Measurements from ENCODE around the gene RPA3. TPM values are rescaled to one million over a fixed set of nuclear protein-coding genes. Genes with fewer than 3 reads are reported as not detected.

RPA3 gene
- total RNA-seq, 1 donor from 2014 or later, result 39.6 TPM

- H3K9me3 Mint-ChIP-seq (ENCODE audit: low read depth), result peaks cover 4% of the 10 kb centered on the region
- no peaks in the 10 kb centered on the region for H3K27me3 Mint-ChIP-seq
- H3K27ac Mint-ChIP-seq, result no peak overlapping the region
- DNase-seq (ENCODE audit: low spot score, unreplicated experiment), result no peak
- H3K36me3 Mint-ChIP-seq (ENCODE audit: insufficient read depth), result no peaks in the 10 kb centered on the region
- peaks cover 9% of the 10 kb centered on the region for H3K4me1 Mint-ChIP-seq (ENCODE audit: low read depth)
- no peak for TF ChIP-seq CTCF (IDR thresholded peaks at IDR 0.05; ENCODE audit: unreplicated experiment)
- H3K4me3 Mint-ChIP-seq (ENCODE audit: low read depth), result no peak overlapping the region
Measured at GRCh38 chr7:7739204-7740036, 21.0 kb upstream of the RPA3 start.

GRCh38 chr7:7738622-7739021 is 20.2 kb upstream of the RPA3 start:
- DNase-seq (ENCODE audit: low spot score, unreplicated experiment), result no peak
- H3K4me1 Mint-ChIP-seq (ENCODE audit: low read depth), result peaks cover 10% of the 10 kb centered on the region
- H3K27ac Mint-ChIP-seq, result no peak overlapping the region

DNA sequence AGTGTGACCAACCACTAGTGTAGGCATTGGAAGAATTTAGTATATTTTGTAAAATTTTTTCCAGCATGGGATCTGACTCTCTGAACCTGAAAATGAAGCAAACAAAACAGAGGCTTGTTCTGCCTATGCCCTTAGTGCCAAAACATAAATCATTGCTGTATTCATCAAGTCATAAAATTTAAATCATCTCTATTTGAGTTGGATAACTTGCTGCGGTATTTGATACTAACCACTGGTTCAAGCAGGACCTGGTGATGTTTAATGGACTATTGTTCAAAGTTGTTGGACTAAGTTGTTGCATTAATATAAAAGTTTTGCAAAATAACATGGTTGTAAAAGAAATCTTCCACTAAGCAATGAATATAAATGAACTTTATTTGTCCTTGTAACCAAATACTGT is 19.8 kb upstream of the RPA3 start:
- no peak for DNase-seq (ENCODE audit: low spot score, unreplicated experiment)
- no peak for TF ChIP-seq CTCF (IDR thresholded peaks at IDR 0.05; ENCODE audit: unreplicated experiment)
- Mint-ChIP-seq H3K9me3 (ENCODE audit: low read depth) (peaks cover 4% of the 10 kb centered on the region), H3K36me3 (ENCODE audit: insufficient read depth) (no peaks in the 10 kb centered on the region), H3K27ac (no peak overlapping the region), H3K4me1 (ENCODE audit: low read depth) (peaks cover 10% of the 10 kb centered on the region), H3K4me3 (ENCODE audit: low read depth) (no peak overlapping the region), H3K27me3 (no peaks in the 10 kb centered on the region)

More at GRCh38 chr7:7738622-7739021, 20.2 kb upstream of the RPA3 start:
- H3K4me3 Mint-ChIP-seq (ENCODE audit: low read depth), result no peak overlapping the region
- no peaks in the 10 kb centered on the region for H3K27me3 Mint-ChIP-seq
- no peak for TF ChIP-seq CTCF (IDR thresholded peaks at IDR 0.05; ENCODE audit: unreplicated experiment)
- no peaks in the 10 kb centered on the region for H3K36me3 Mint-ChIP-seq (ENCODE audit: insufficient read depth)
- H3K9me3 Mint-ChIP-seq (ENCODE audit: low read depth), result peaks cover 4% of the 10 kb centered on the region

- peaks cover 4% of the 10 kb centered on the region for H3K9me3 Mint-ChIP-seq (ENCODE audit: low read depth)
- H3K27me3 Mint-ChIP-seq, result no peaks in the 10 kb centered on the region
- DNase-seq (ENCODE audit: low spot score, unreplicated experiment), result no peak
- no peak for TF ChIP-seq CTCF (IDR thresholded peaks at IDR 0.05; ENCODE audit: unreplicated experiment)
- H3K36me3 Mint-ChIP-seq (ENCODE audit: insufficient read depth), result no peaks in the 10 kb centered on the region
- peak overlapping the region; percentile 36 for H3K27ac Mint-ChIP-seq
- peaks cover 10% of the 10 kb centered on the region for H3K4me1 Mint-ChIP-seq (ENCODE audit: low read depth)
- no peak overlapping the region for H3K4me3 Mint-ChIP-seq (ENCODE audit: low read depth)
Measured at GRCh38 chr7:7737674-7738073, 19.3 kb upstream of the RPA3 start.

DNA sequence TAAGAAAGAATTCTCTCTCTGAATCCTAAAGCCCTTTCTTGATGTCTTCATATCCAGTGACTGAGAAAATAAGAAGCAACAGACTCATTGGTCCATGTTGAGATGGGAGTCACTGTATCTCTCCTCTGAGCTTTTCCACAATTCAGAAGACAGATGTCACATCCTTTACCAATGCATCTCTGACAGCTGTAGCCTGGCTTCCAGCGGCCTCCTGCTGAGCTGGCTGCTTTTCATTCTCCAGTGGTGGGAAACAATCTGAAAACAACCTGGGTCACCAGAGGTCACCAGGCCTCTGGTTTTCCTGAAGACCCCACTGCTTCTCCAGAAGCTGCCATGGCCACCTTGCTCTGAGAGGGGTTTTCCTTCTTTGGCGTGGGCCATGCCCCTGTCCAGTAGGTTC is 18.3 kb upstream of the RPA3 start:
- no peak for DNase-seq (ENCODE audit: low spot score, unreplicated experiment)
- TF ChIP-seq CTCF (IDR thresholded peaks at IDR 0.05; ENCODE audit: unreplicated experiment), result no peak
- no peaks in the 10 kb centered on the region for H3K36me3 Mint-ChIP-seq (ENCODE audit: insufficient read depth)

More for the DNA sequence above, 18.3 kb upstream of the RPA3 start:
- H3K4me3 Mint-ChIP-seq (ENCODE audit: low read depth), result no peak overlapping the region
- no peaks in the 10 kb centered on the region for H3K9me3 Mint-ChIP-seq (ENCODE audit: low read depth)
- H3K27me3 Mint-ChIP-seq, result no peaks in the 10 kb centered on the region
- no peak overlapping the region for H3K27ac Mint-ChIP-seq
- peaks cover 18% of the 10 kb centered on the region for H3K4me1 Mint-ChIP-seq (ENCODE audit: low read depth)
